Activated CD4-positive, CD25-positive, alpha-beta regulatory T cell (primary cell): ENCODE measurements around the gene MEF2A.

Experiments
- DNase-seq, 4 experiments: peaks; one replicate each; lab custom pipeline; 2025; lab: John Stamatoyannopoulos, UW

The MEF2A gene

GRCh38 chr15:99704444-99704838 lies 138.7 kb downstream of the MEF2A start:
- no peak for DNase-seq

GRCh38 chr15:99706557-99707303 lies 140.9 kb downstream of the MEF2A start:
- DNase-seq: no peak

GRCh38 chr15:99707473-99708270 lies 141.9 kb downstream of the MEF2A start:
- DNase-seq: no peak

GRCh38 chr15:99708563-99708962 lies 142.8 kb downstream of the MEF2A start:
- no peak for DNase-seq

- DNase-seq: no peak
Observed at GRCh38 chr15:99709243-99709986, 143.6 kb downstream of the MEF2A start.

GRCh38 chr15:99711625-99712024 lies 145.8 kb downstream of the MEF2A start:
- no peak for DNase-seq

- no peak for DNase-seq
Observed at GRCh38 chr15:99712415-99712814, 146.6 kb downstream of the MEF2A start.

- no peak for DNase-seq
Observed at GRCh38 chr15:99716540-99717095, 150.8 kb downstream of the MEF2A start.

- DNase-seq: no peak
Observed at GRCh38 chr15:99717161-99718009, 151.6 kb downstream of the MEF2A start.

- DNase-seq: no peak
Observed at GRCh38 chr15:99718421-99718820, 152.6 kb downstream of the MEF2A start.

- no peak for DNase-seq
Observed at GRCh38 chr15:99719096-99719541, 153.3 kb downstream of the MEF2A start.

- no peak for DNase-seq
Observed at GRCh38 chr15:99720533-99720932, 154.7 kb downstream of the MEF2A start.

- no peak for DNase-seq
Observed at GRCh38 chr15:99721104-99721778, 155.5 kb downstream of the MEF2A start.

- no peak for DNase-seq
Observed at GRCh38 chr15:99721896-99722295, 156.1 kb downstream of the MEF2A start.

- DNase-seq: no peak
Observed at GRCh38 chr15:99722406-99722805, 156.6 kb downstream of the MEF2A start.

GRCh38 chr15:99726333-99726732 lies 160.5 kb downstream of the MEF2A start:
- DNase-seq: no peak

- no peak for DNase-seq
Observed at GRCh38 chr15:99727330-99727729, 161.5 kb downstream of the MEF2A start.

- no peak for DNase-seq
Observed at GRCh38 chr15:99727733-99728132, 161.9 kb downstream of the MEF2A start.

GRCh38 chr15:99728916-99729315 lies 163.1 kb downstream of the MEF2A start:
- no peak for DNase-seq

- DNase-seq: no peak
Observed at GRCh38 chr15:99729327-99729726, 163.5 kb downstream of the MEF2A start.

- no peak for DNase-seq
Observed at GRCh38 chr15:99729920-99730319, 164.1 kb downstream of the MEF2A start.
